Lung (tissue), 12 donors: ENCODE results near the gene PHEX. TPM values are rescaled to one million over a fixed set of nuclear protein-coding genes. Genes with fewer than 3 reads are reported as not detected.
A peak's percentile ranks its signal among the peaks of the same experiment; 100 is the strongest.

Experiments
- ATAC-seq: fragments of 200-7000 bp; cut with Tn5 transposase; one replicate; pipeline ENCODE4 v1.9.1; 2020; ENCODE audit warnings: moderate number of reproducible peaks; ENCODE audit not compliant: insufficient read depth, low FRiP score
- DNase-seq, 3 donors: peaks; one replicate each; pipeline ENCODE4 v3.0.0-alpha.2; 2013 to 2017
- H3K27ac ChIP-seq, 2 donors: one replicate each; pipeline ENCODE4 v1.5.1; 2013; ENCODE audit warnings: mild to moderate bottlenecking in 2 of 2, moderate library complexity in 2 of 2, control low read depth in 1 of 2, inconsistent platforms in 1 of 2, low read depth in 1 of 2, low read length in 1 of 2
- H3K27me3 ChIP-seq, 3 donors: one replicate each; pipeline ENCODE4 v1.5.1; 2013; ENCODE audit warnings: low read length in 2 of 3; ENCODE audit not compliant: control insufficient read depth in 3 of 3, insufficient read depth in 3 of 3
- H3K36me3 ChIP-seq, 4 donors: one replicate each; pipeline ENCODE4 v1.5.1; 2013; ENCODE audit warnings: low read length in 4 of 4, mild to moderate bottlenecking in 1 of 4, moderate library complexity in 1 of 4; ENCODE audit not compliant: control insufficient read depth in 4 of 4, insufficient read depth in 4 of 4
- H3K4me1 ChIP-seq, 5 donors: one replicate each; pipeline ENCODE4 v1.5.1; 2013; ENCODE audit warnings: low read length in 5 of 5, mild to moderate bottlenecking in 2 of 5, moderate library complexity in 1 of 5; ENCODE audit not compliant: control insufficient read depth in 5 of 5, insufficient read depth in 5 of 5
- H3K4me3 ChIP-seq: one replicate; pipeline ENCODE4 v1.5.1; 2013; ENCODE audit warnings: mild to moderate bottlenecking, control low read depth, moderate library complexity
- H3K9ac ChIP-seq, 2 donors: one replicate each; pipeline ENCODE4 v1.5.1; 2013; ENCODE audit warnings: low read length in 2 of 2, control low read depth in 1 of 2; ENCODE audit not compliant: insufficient read depth in 1 of 2
- H3K9me3 ChIP-seq, 4 donors: one replicate each; pipeline ENCODE4 v1.5.1; 2013; ENCODE audit warnings: low read length in 3 of 4, mild to moderate bottlenecking in 1 of 4, moderate library complexity in 1 of 4; ENCODE audit not compliant: control insufficient read depth in 4 of 4, insufficient read depth in 3 of 4
- CTCF ChIP-seq: IDR thresholded peaks from 2 replicates; pipeline ENCODE4 v1.5.1; 2012; ENCODE audit warnings: mild to moderate bottlenecking; ENCODE audit errors: control extremely low read depth, extremely low read depth
- WGBS, 2 donors: extraction: QIAGEN DNeasy Blood & Tissue Kit; methylation state at CpG; one replicate each; pipeline ENCODE4 v1.1.7; 2013; 5-methylcytosine and 5-hydroxymethylcytosine counted together
- polyA plus RNA-seq, 2 donors: library from polyadenylated mRNA; stranded (reverse); fragments of 200-250 nt; gene quantifications; one replicate each; pipeline ENCODE4 v1.2.1, GENCODE V29; 2013
- total RNA-seq, 2 donors: library from RNA; depleted of rRNA in 1 of 2; stranded (reverse); fragments of >200 nt in 1 of 2; gene quantifications; one replicate each; pipeline ENCODE4 v1.2.1, GENCODE V29; 2014 to 2021
- donor health status: control.
- donor health status: control.
- donor health status: Bipolar disorder and iron deficiency.
- donor health status: healthy.
- donor health status: DM: yes; HTN: yes; CAD: no.

Gene PHEX
- total and polyA plus RNA-seq, 4 donors = 0.59 to 15.4 (median 3.8) TPM

- no peak overlapping the region for H3K4me3 ChIP-seq
- ATAC-seq (no peak), DNase-seq (no peak)
- no peak for TF ChIP-seq CTCF
- no peak overlapping the region for H3K27ac ChIP-seq
- no peaks in the 10 kb centered on the region for H3K9me3 ChIP-seq
- no peaks in the 10 kb centered on the region for H3K36me3 ChIP-seq
- peaks cover 0 to 11% (median 8%) of the 10 kb centered on the region in 3 donors for H3K27me3 ChIP-seq
- no peaks in the 10 kb centered on the region for H3K4me1 ChIP-seq
- no peak overlapping the region for H3K9ac ChIP-seq
- 66 to 94% methylated on average over 1 of the region's 1 CpG for WGBS, 2 donors
Observed at GRCh38 chrX:22125481-22125880, 93.4 kb downstream of the PHEX start.

GRCh38 chrX:22126327-22126726, 94.2 kb downstream of the PHEX start:
- TF ChIP-seq CTCF = no peak
- WGBS, 2 donors = 79 to 94% methylated on average over 1 of the region's 1 CpG
- Histone ChIP-seq H3K4me1 (no peaks in the 10 kb centered on the region), H3K9ac (no peak overlapping the region), H3K27me3 (peaks cover 0 to 13% (median 8%) of the 10 kb centered on the region in 3 donors), H3K36me3 (no peaks in the 10 kb centered on the region), H3K27ac (no peak overlapping the region), H3K4me3 (no peak overlapping the region), H3K9me3 (no peaks in the 10 kb centered on the region)
- ATAC-seq = no peak
- no peak for DNase-seq

- H3K27me3 ChIP-seq = peaks cover 0 to 13% (median 8%) of the 10 kb centered on the region in 3 donors
- no peak overlapping the region for H3K9ac ChIP-seq
- no peak overlapping the region for H3K27ac ChIP-seq
- DNase-seq (no peak), ATAC-seq (no peak)
- no peak for TF ChIP-seq CTCF
- H3K4me1 ChIP-seq = no peaks in the 10 kb centered on the region
- H3K36me3 ChIP-seq = no peaks in the 10 kb centered on the region
- no peaks in the 10 kb centered on the region for H3K9me3 ChIP-seq
- WGBS, 2 donors = 81 to 88% methylated on average over 4 of the region's 4 CpGs
- no peak overlapping the region for H3K4me3 ChIP-seq
Observed at GRCh38 chrX:22128961-22129360, 96.8 kb downstream of the PHEX start.

GRCh38 chrX:22134681-22135080, 102.6 kb downstream of the PHEX start:
- TF ChIP-seq CTCF = no peak
- no peak for ATAC-seq
- 50 to 64% methylated on average over 4 of the region's 4 CpGs for WGBS, 2 donors

More at GRCh38 chrX:22134681-22135080, 102.6 kb downstream of the PHEX start:
- Histone ChIP-seq H3K4me1 (peaks cover 0 to 16% (median 0%) of the 10 kb centered on the region in 5 donors), H3K36me3 (no peaks in the 10 kb centered on the region), H3K4me3 (no peak overlapping the region), H3K9ac (no peak overlapping the region), H3K27ac (peak overlapping the region in 1 of 2 donors; percentile 45), H3K9me3 (no peaks in the 10 kb centered on the region), H3K27me3 (peaks cover 0 to 6% (median 5%) of the 10 kb centered on the region in 3 donors)
- DNase-seq = peak in 2 of 3 donors; percentile 28 to 55
